A673 (cell line): ENCODE measurements around the gene ALKAL2. TPM values are rescaled to one million over a fixed set of nuclear protein-coding genes. Genes with fewer than 3 reads are reported as not detected.

Experiments
- BruUV-seq: library from RNA; stranded (reverse); fragments of 400-500 nt; replicated peaks from 2 replicates; lab custom pipeline; 2021; lab: Mats Ljungman, UMichigan
- CTCF ChIA-PET: fragments of 300-600 bp; sonication (Branson Sonifier 250); formaldehyde crosslinking; loops from one replicate; lab custom pipeline; 2022; ENCODE audit warnings: antibody characterized with exemption; lab: Charles Lee
- POLR2A ChIA-PET: fragments of 300-600 bp; sonication (Branson Sonifier 250); formaldehyde crosslinking; loops from one replicate; lab custom pipeline; 2022; ENCODE audit warnings: antibody characterized with exemption; ENCODE audit not compliant: low non-redundant PET; lab: Charles Lee
- DNase-seq: peaks from one replicate; pipeline ENCODE4 v3.0.0-alpha.2; 2015; ENCODE audit warnings: low spot score
- H3K27ac ChIP-seq: fragments of 200-600 bp; sonication (generic); 2 replicates; pipeline ENCODE4 v1.5.1; 2016; ENCODE audit warnings: mixed run types, low read depth, mild to moderate bottlenecking, mixed read lengths, antibody characterized with exemption, low read length; ENCODE audit not compliant: poor library complexity, severe bottlenecking
- H3K27me3 ChIP-seq: fragments of 200-600 bp; sonication (generic); replicated peaks from 2 replicates; pipeline ENCODE4 v1.6.1; 2017; ENCODE audit warnings: mixed run types, low read depth, mild to moderate bottlenecking, mixed read lengths, antibody characterized with exemption, low read length; ENCODE audit not compliant: insufficient read depth, poor library complexity
- H3K36me3 ChIP-seq: fragments of 200-600 bp; sonication (generic); 2 replicates; pipeline ENCODE4 v1.6.1; 2016; ENCODE audit warnings: mixed run types, mild to moderate bottlenecking, mixed read lengths, antibody characterized with exemption, low read length; ENCODE audit not compliant: insufficient read depth, poor library complexity, severe bottlenecking
- H3K4me1 ChIP-seq: fragments of 200-600 bp; sonication (generic); 2 replicates; pipeline ENCODE4 v1.6.1; 2017; ENCODE audit warnings: mixed run types, mild to moderate bottlenecking, mixed read lengths, antibody characterized with exemption, low read length; ENCODE audit not compliant: insufficient read depth, poor library complexity, severe bottlenecking
- H3K4me3 ChIP-seq: fragments of 200-600 bp; sonication (generic); 2 replicates; pipeline ENCODE4 v1.5.1; 2016; ENCODE audit warnings: low read depth, mixed run types, mild to moderate bottlenecking, mixed read lengths, low read length; ENCODE audit not compliant: poor library complexity, severe bottlenecking
- H3K9me3 ChIP-seq: fragments of 200-600 bp; sonication (generic); 2 replicates; pipeline ENCODE4 v1.6.1; 2016; ENCODE audit warnings: mixed run types, low read depth, mild to moderate bottlenecking, mixed read lengths, antibody characterized with exemption, low read length; ENCODE audit not compliant: poor library complexity, severe bottlenecking
- EZH2 ChIP-seq: fragments of 200-600 bp; sonication (generic); IDR thresholded peaks from 2 replicates; pipeline ENCODE4 v1.6.1; 2017; ENCODE audit warnings: borderline replicate concordance, low read depth, mild to moderate bottlenecking, mixed read lengths, antibody characterized with exemption, low read length; ENCODE audit not compliant: poor library complexity, severe bottlenecking
- intact Hi-C: fragments of 100-400 bp; cut with micrococcal nuclease; formaldehyde crosslinking; loops from one replicate; pipeline ENCODE4 v1.10.0; 2022; ENCODE audit not compliant: unreplicated experiment
- total RNA-seq: library from RNA; stranded (reverse); gene quantifications from 2 replicates; pipeline ENCODE4 v1.2.3, GENCODE V29; 2021
- TF ChIP-seq, protein P1 (sequence below): fragments of 300-800, 200-600 bp; sonication (generic); conservative IDR thresholded peaks from 2 replicates; pipeline ENCODE4 v1.5.1; 2017; ENCODE audit warnings: low read depth, mild to moderate bottlenecking, antibody characterized with exemption, low read length, moderate library complexity, mixed read lengths

The ALKAL2 gene
- total RNA-seq, 1 experiment from 2014 or later, result not detected

DNA sequence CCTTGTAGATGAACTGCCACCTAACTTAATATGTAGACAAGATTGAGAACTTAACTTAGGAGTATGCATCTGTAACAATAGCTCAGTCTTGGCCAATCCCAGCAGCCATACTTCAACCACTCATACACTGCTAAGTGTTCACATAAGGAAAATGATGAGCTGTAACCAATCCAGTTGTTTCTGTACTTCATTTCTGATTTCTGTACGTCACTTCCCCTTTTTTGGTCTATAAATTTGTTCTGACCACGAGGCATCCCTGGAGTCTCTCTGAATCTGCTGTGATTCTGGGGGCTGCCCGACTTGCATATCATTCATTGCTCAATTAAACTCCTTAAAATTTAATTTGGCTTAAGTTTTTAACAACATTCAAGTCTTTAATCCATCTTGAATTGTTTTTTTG lies 30.5 kb downstream of the ALKAL2 start:
- BruUV-seq, result no TSS peak
- peaks cover 15% of the 10 kb centered on the region for H3K36me3 ChIP-seq
- peaks cover 34% of the 10 kb centered on the region for H3K9me3 ChIP-seq
- POLR2A ChIA-PET, result no interaction called here
- H3K27ac ChIP-seq, result no peak overlapping the region
- H3K27me3 ChIP-seq, result no peaks in the 10 kb centered on the region
- DNase-seq, result no peak
- intact Hi-C loops, result no loop called here
- no peaks in the 10 kb centered on the region for H3K4me1 ChIP-seq
- H3K4me3 ChIP-seq, result no peak overlapping the region
- TF ChIP-seq EZH2, result no peak
- TF ChIP-seq, protein P1, sequence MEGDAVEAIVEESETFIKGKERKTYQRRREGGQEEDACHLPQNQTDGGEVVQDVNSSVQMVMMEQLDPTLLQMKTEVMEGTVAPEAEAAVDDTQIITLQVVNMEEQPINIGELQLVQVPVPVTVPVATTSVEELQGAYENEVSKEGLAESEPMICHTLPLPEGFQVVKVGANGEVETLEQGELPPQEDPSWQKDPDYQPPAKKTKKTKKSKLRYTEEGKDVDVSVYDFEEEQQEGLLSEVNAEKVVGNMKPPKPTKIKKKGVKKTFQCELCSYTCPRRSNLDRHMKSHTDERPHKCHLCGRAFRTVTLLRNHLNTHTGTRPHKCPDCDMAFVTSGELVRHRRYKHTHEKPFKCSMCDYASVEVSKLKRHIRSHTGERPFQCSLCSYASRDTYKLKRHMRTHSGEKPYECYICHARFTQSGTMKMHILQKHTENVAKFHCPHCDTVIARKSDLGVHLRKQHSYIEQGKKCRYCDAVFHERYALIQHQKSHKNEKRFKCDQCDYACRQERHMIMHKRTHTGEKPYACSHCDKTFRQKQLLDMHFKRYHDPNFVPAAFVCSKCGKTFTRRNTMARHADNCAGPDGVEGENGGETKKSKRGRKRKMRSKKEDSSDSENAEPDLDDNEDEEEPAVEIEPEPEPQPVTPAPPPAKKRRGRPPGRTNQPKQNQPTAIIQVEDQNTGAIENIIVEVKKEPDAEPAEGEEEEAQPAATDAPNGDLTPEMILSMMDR, result no peak
- CTCF ChIA-PET, result no interaction called here

DNA sequence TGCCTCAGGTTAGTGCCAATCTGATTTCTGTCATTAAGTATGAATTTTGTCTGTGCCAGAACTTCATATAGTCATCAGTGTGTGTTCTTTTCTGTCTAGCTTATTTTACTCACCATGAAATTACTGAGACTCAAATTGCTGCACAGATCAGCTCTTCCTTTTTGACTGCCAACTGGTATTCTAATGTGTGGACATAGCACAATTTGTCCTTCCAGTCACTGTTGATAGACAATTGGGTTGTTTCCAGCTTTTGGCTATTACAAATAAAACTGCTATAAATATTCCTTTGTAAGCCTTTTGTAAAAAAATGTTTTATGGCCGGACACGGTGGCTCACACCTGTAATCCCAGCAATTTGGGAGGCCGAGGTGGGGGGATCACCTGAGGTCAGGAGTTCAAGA lies 31.8 kb downstream of the ALKAL2 start:
- intact Hi-C loops, result no loop called here
- Histone ChIP-seq H3K36me3 (peaks cover 12% of the 10 kb centered on the region), H3K27ac (no peak overlapping the region), H3K4me1 (peaks cover 3% of the 10 kb centered on the region), H3K27me3 (no peaks in the 10 kb centered on the region), H3K4me3 (no peak overlapping the region), H3K9me3 (peaks cover 29% of the 10 kb centered on the region)
- BruUV-seq, result no TSS peak
- DNase-seq, result no peak
- CTCF ChIA-PET, result no interaction called here
- TF ChIP-seq EZH2, result no peak
- TF ChIP-seq, protein P1, result no peak
- POLR2A ChIA-PET, result no interaction called here

DNA sequence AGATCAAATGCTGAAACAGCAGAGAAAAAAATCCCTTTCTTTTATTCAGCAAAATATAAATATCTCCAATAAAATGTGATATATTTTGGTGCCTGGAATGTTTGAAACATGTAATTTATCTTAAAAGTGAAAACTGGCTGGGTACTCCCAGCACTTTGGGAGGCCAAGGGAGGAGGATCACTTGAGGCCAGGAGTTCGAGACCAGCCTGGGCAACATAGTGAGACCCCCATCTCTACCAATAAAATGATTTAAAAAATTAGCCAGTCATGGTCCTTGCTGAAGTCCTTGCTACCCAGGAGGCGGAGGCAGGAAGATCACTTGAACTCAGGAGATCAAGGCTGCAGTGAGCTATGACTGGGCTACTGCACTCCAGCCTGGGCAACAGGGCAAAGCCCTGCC lies 32.7 kb downstream of the ALKAL2 start:
- POLR2A ChIA-PET, result no interaction called here
- no peak overlapping the region for H3K27ac ChIP-seq

More for the DNA sequence above, 32.7 kb downstream of the ALKAL2 start:
- H3K4me1 ChIP-seq, result peaks cover 3% of the 10 kb centered on the region
- H3K27me3 ChIP-seq, result no peaks in the 10 kb centered on the region
- CTCF ChIA-PET, result no interaction called here
- peaks cover 4% of the 10 kb centered on the region for H3K36me3 ChIP-seq
- intact Hi-C loops, result no loop called here
- H3K4me3 ChIP-seq, result no peak overlapping the region
- peaks cover 26% of the 10 kb centered on the region for H3K9me3 ChIP-seq
- DNase-seq, result no peak
- BruUV-seq, result no TSS peak
- no peak for TF ChIP-seq EZH2
- TF ChIP-seq, protein P1, result no peak
